Stimulated activated naive CD8-positive, alpha-beta T cell treated with anti-CD3 and anti-CD28 coated beads, Interleukin-15, Interleukin-2, amounts not matched to agents 100 ng/mL and 50 ng/mL, for 24 hours (primary cell): ENCODE measurements around the gene ADGRD1.

ENCODE experiments used
- H3K27ac Mint-ChIP-seq: one replicate; pipeline ENCODE4 v1.8.0; 2021; ENCODE audit warnings: mild to moderate bottlenecking, mixed read lengths
- H3K27me3 Mint-ChIP-seq: one replicate; pipeline ENCODE4 v1.8.0; 2021; ENCODE audit warnings: mixed read lengths
- H3K36me3 Mint-ChIP-seq: one replicate; pipeline ENCODE4 v1.8.0; 2021; ENCODE audit warnings: low read depth, mixed read lengths
- H3K4me1 Mint-ChIP-seq: one replicate; pipeline ENCODE4 v1.8.0; 2021; ENCODE audit warnings: low read depth, mixed read lengths
- H3K4me3 Mint-ChIP-seq: one replicate; pipeline ENCODE4 v1.8.0; 2021; ENCODE audit warnings: mild to moderate bottlenecking, mixed read lengths
- H3K9me3 Mint-ChIP-seq: one replicate; pipeline ENCODE4 v1.8.0; 2021; ENCODE audit warnings: mixed read lengths

Gene ADGRD1

GRCh38 chr12:131103669-131104462 lies 150.2 kb downstream of the ADGRD1 start:
- peaks cover 8% of the 10 kb centered on the region for H3K27me3 Mint-ChIP-seq
- no peaks in the 10 kb centered on the region for H3K9me3 Mint-ChIP-seq
- H3K4me1 Mint-ChIP-seq: peaks cover 29% of the 10 kb centered on the region
- no peaks in the 10 kb centered on the region for H3K36me3 Mint-ChIP-seq
- H3K27ac Mint-ChIP-seq: no peak overlapping the region
- no peak overlapping the region for H3K4me3 Mint-ChIP-seq

DNA sequence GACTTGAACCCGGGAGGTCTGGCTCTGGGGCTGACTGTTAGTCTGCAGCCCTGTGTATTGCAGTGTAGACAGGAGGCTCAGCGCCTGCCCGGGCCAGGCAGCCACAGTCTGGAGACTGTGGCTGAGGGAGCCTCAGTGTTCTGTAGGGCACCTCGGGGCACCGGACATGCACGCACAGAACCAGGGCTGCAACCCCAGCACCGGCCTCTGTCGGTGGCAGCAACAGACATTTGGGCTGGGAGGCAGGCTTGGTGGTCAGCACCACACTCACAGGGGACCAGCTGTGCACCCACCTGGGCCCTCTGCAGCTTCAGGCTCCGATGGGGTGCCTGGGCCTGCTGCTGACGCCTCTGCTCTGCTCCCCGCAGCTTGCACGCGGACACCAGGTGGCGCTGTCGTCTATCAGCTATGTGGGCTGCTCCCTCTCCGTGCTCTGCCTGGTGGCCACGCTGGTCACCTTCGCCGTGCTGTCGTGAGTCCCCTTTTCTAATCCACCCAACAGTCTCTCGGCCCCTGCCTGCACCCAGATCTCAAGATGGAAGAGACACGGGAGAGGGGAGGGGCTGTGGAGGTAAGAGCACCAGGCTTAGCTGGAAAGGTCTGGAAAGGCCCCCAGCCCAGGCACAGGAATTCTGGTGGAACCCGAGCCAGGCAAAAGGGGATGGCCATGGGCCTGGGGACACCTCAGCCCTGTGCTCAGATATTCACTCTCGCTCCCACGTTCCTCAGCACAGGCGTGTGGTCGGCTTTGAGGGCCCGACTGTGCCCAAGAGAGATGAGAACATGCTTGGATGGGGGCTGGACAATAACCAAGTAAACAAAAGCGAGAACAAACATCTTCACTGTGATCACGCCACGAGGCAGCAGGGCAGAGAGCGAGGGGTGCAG lies 151.0 kb downstream of the ADGRD1 start:
- Mint-ChIP-seq H3K27me3 (peaks cover 8% of the 10 kb centered on the region), H3K27ac (no peak overlapping the region), H3K9me3 (no peaks in the 10 kb centered on the region), H3K4me1 (peaks cover 33% of the 10 kb centered on the region), H3K4me3 (peak overlapping the region; percentile 26), H3K36me3 (no peaks in the 10 kb centered on the region)

DNA sequence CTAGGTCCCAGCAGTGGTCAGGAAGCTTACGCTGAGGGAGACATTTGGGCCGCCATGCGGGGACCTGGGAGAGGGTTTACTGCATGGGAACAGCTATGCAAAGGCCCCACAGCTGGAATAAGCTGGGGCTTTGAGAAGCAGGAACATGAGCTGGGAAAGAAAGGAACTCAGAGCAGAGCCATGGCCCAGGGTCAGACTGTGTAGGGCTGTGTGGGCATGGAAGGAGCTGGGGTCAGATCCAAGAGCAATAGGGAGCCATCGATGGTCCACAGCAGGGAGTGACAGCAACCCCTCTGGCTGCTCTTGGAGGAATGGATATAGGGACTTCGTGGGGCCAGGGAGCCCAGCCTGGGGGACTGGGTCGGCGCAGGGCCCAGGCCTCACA lies 151.6 kb downstream of the ADGRD1 start:
- no peaks in the 10 kb centered on the region for H3K36me3 Mint-ChIP-seq
- H3K27ac Mint-ChIP-seq: no peak overlapping the region
- H3K9me3 Mint-ChIP-seq: no peaks in the 10 kb centered on the region
- H3K27me3 Mint-ChIP-seq: peaks cover 8% of the 10 kb centered on the region
- peak overlapping the region; percentile 26 for H3K4me3 Mint-ChIP-seq
- peaks cover 33% of the 10 kb centered on the region for H3K4me1 Mint-ChIP-seq

DNA sequence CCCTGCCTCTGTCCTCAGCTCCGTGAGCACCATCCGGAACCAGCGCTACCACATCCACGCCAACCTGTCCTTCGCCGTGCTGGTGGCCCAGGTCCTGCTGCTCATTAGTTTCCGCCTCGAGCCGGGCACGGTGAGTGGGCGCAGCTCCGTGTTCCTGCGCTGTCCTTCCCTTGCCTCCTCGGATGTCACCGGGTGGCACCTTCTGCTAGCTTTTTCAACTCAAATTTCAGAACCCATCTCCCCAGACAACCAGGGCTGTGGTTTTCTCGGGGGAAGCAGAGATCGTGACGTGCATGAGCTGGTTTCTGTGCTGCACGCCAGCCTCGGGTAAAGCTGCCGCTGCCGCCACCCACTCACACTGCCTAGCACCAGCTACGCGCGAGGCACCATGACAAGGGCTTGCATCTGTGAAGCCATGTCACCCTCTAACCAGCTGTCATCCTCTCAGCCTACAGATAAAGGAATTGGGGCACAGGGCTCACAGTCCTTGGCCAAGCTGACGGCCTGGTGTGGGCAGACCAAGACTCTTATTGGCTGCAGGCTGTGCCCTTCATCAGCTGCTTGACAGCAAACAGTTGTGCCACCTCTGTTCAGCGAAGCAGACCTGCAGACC lies 152.1 kb downstream of the ADGRD1 start:
- Mint-ChIP-seq H3K27me3 (peaks cover 8% of the 10 kb centered on the region), H3K4me1 (peaks cover 33% of the 10 kb centered on the region), H3K9me3 (no peaks in the 10 kb centered on the region), H3K4me3 (peak overlapping the region; percentile 45), H3K27ac (no peak overlapping the region), H3K36me3 (no peaks in the 10 kb centered on the region)

DNA sequence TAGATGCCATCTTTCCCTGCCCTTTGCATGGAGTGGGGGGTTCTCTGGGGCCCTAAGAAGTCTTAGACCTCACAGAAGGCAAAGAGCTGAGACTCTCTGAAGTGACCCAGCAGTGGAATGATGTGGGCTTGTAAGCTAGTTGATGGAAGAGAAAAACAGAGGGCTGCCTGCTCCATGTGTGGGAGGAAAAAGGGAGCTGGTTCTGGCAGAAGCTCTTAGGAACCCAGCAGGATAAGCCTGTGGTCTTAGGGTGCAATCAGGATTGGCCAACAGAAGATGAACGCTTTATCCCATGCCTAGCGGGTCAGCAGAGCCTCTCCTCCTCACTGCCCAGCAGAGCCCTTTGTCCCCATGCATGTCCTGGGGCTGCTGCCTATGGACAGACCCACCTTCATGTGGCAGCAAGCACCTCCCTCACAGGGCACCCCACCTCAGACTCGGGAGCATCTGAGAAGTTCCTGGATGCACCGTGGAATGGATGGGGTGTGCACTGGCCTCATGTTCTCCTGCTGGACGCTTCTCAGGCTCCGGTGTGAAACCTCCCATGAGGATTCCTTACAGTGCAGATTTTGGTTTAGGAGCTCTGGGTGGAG lies 152.7 kb downstream of the ADGRD1 start:
- Mint-ChIP-seq H3K27me3 (peaks cover 8% of the 10 kb centered on the region), H3K36me3 (no peaks in the 10 kb centered on the region), H3K27ac (no peak overlapping the region), H3K4me3 (no peak overlapping the region), H3K9me3 (no peaks in the 10 kb centered on the region), H3K4me1 (peaks cover 33% of the 10 kb centered on the region)

DNA sequence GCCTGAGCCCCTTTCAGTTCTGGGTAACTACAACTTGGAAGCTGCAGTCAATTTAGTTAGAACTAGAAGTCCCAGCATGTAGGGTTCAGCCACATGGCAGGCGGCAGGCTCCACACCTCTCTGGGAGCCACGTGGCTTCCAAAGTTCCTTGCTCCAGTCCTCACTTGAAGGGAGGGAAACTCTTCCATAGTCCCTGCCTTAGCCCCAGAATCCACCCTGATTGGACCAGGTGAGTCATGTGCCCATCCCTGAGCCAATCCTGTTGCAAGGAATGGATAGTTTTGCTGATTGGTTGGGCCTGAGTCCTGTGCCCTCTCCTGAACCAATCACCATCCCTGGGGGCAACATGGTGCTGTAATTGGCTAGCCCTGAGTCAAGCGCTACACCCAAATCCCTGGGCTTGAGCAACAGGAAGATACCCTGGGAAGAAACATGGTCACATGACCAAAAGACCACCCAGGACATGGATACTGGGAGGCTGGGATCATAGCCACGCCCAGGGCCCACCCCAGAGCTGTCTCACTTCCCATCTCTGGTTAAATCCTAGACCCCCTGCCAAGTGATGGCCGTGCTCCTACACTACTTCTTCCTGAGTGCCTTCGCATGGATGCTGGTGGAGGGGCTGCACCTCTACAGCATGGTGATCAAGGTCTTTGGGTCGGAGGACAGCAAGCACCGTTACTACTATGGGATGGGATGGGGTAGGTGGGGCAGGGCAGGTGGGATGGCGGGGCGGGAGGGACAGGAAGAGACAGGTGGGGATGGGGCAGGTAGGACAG lies 154.7 kb downstream of the ADGRD1 start:
- Mint-ChIP-seq H3K27ac (no peak overlapping the region), H3K4me3 (no peak overlapping the region), H3K36me3 (no peaks in the 10 kb centered on the region), H3K4me1 (peaks cover 39% of the 10 kb centered on the region), H3K9me3 (no peaks in the 10 kb centered on the region), H3K27me3 (peaks cover 3% of the 10 kb centered on the region)

DNA sequence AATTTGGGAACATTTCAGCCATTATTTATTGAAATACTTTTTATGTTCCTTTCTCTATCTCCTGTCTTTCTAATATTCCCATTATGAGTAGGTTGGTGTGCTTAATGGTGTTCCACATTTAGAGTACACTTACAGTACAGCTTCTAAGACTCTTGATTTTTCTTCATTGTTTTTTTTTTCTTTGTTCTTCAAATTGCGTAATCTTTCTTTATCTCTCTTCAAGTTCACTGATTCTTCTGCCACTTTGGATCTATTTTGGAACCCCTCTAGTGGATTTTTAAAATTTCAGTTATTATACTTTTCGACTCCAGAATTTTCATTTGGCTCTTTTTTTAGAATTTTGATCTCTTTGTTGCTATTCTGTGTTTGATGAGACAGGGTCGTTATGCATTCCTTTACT lies 157.7 kb downstream of the ADGRD1 start:
- H3K9me3 Mint-ChIP-seq: no peaks in the 10 kb centered on the region
- peaks cover 20% of the 10 kb centered on the region for H3K4me1 Mint-ChIP-seq
- no peaks in the 10 kb centered on the region for H3K36me3 Mint-ChIP-seq
- H3K27ac Mint-ChIP-seq: no peak overlapping the region
- H3K4me3 Mint-ChIP-seq: no peak overlapping the region
- no peaks in the 10 kb centered on the region for H3K27me3 Mint-ChIP-seq

DNA sequence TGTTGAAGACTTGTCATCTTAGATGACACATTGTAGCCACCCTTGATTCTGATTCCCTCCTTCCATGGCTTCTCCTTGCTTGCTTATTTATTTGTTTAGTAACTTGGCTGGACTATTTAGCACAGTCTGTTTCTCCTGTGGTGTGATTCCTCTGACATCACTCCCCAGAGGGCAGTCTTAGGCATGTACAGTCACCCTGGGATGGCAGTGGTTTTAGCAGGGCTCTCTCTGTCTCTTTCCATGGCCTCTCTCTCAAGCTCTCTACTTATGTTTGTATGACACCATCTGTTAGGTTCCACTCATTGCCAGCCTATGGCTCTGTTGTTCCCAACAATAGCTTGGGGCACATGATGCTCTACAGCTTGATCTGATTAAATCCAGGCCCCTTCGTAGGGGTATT lies 158.3 kb downstream of the ADGRD1 start:
- Mint-ChIP-seq H3K27me3 (no peaks in the 10 kb centered on the region), H3K27ac (peak overlapping the region; percentile 46), H3K36me3 (no peaks in the 10 kb centered on the region), H3K9me3 (no peaks in the 10 kb centered on the region), H3K4me3 (no peak overlapping the region), H3K4me1 (peaks cover 17% of the 10 kb centered on the region)

- no peaks in the 10 kb centered on the region for H3K9me3 Mint-ChIP-seq
- no peaks in the 10 kb centered on the region for H3K36me3 Mint-ChIP-seq
- no peak overlapping the region for H3K27ac Mint-ChIP-seq
- H3K27me3 Mint-ChIP-seq: no peaks in the 10 kb centered on the region
- H3K4me3 Mint-ChIP-seq: no peak overlapping the region
- peaks cover 17% of the 10 kb centered on the region for H3K4me1 Mint-ChIP-seq
Observed at GRCh38 chr12:131112700-131113290, 159.1 kb downstream of the ADGRD1 start.

- Mint-ChIP-seq H3K4me3 (no peak overlapping the region), H3K27ac (no peak overlapping the region), H3K27me3 (no peaks in the 10 kb centered on the region), H3K4me1 (peaks cover 17% of the 10 kb centered on the region), H3K36me3 (no peaks in the 10 kb centered on the region), H3K9me3 (no peaks in the 10 kb centered on the region)
Observed at GRCh38 chr12:131113568-131114270, 160.0 kb downstream of the ADGRD1 start.

- H3K27me3 Mint-ChIP-seq: no peaks in the 10 kb centered on the region
- no peak overlapping the region for H3K27ac Mint-ChIP-seq
- H3K4me1 Mint-ChIP-seq: peaks cover 13% of the 10 kb centered on the region
- H3K36me3 Mint-ChIP-seq: no peaks in the 10 kb centered on the region
- no peaks in the 10 kb centered on the region for H3K9me3 Mint-ChIP-seq
- no peak overlapping the region for H3K4me3 Mint-ChIP-seq
Observed at GRCh38 chr12:131114271-131114670, 160.6 kb downstream of the ADGRD1 start.

GRCh38 chr12:131114942-131115584 lies 161.4 kb downstream of the ADGRD1 start:
- Mint-ChIP-seq H3K9me3 (no peaks in the 10 kb centered on the region), H3K27me3 (no peaks in the 10 kb centered on the region), H3K36me3 (no peaks in the 10 kb centered on the region), H3K4me1 (peaks cover 13% of the 10 kb centered on the region), H3K27ac (no peak overlapping the region), H3K4me3 (no peak overlapping the region)

DNA sequence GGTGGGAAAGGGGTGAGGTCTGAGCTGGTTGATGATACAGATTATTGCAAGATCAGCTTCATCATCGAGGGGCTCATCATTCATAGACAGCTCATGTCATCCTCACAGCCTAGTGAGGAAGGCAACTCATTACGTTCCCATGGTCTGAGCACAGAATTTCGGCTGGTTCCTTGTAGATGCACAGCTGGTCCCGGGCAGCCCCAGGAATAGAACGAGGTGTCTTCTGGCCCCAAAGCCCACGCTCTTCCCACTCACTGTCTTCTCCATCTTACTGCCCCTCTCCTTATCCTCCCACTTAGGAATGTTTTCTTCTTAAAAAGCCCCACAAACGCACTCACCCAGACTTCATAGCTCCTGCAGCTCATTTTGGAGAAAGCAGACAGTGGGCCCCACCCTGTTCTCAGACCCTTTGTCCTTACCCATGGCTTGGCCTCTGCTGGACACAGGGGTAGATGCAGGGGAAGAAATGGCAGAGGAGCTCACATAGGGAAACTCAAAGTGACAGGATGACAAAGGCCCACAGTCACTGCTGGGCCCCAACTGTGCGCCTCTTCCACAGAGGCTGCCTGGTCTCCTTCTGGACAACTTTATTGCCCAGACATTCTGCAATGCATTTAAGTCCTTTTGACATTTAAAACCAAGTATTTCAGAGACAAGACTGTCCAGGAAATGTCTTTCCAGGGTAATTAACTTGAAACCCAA lies 162.2 kb downstream of the ADGRD1 start:
- Mint-ChIP-seq H3K4me1 (peaks cover 13% of the 10 kb centered on the region), H3K4me3 (no peak overlapping the region), H3K27me3 (no peaks in the 10 kb centered on the region), H3K36me3 (no peaks in the 10 kb centered on the region), H3K9me3 (no peaks in the 10 kb centered on the region), H3K27ac (no peak overlapping the region)
